Esophagus squamous epithelium (tissue), 5 donors: ENCODE results near the gene TPX2. TPM values are rescaled to one million over a fixed set of nuclear protein-coding genes. Genes with fewer than 3 reads are reported as not detected.
"Not testable (repeated sequence)": the region's sequence is repeated elsewhere in the genome, so short reads cannot be mapped to it uniquely, and the experiment has no call there.

Experiments
- DNase-seq: peaks from one replicate; lab custom pipeline; 2025; lab: John Stamatoyannopoulos, UW
- H3K27ac ChIP-seq, 4 donors: fragments of 200-600 bp; sonication (generic); one replicate each; pipeline ENCODE4 v1.5.1; 2016 to 2019; ENCODE audit warnings: mild to moderate bottlenecking in 1 of 4
- H3K27me3 ChIP-seq, 4 donors: fragments of 200-600 bp; sonication (generic); 1 replicate in 3 of 4; 2 replicates in 1 of 4; pipeline versions ENCODE4 v1.5.1 to v1.6.0; 2017 to 2021; ENCODE audit warnings: antibody characterized with exemption in 1 of 4
- H3K36me3 ChIP-seq, 3 donors: fragments of 200-600 bp; sonication (generic); one replicate each; pipeline ENCODE4 v1.5.1; 2016 to 2019
- H3K4me1 ChIP-seq, 3 donors: fragments of 200-600 bp; sonication (generic); one replicate each; pipeline ENCODE4 v1.5.1; 2017 to 2019
- H3K4me3 ChIP-seq, 4 donors: fragments of 200-600 bp; sonication (generic); 1 replicate in 3 of 4; 2 replicates in 1 of 4; pipeline ENCODE4 v1.5.1; 2016 to 2019; ENCODE audit warnings: mild to moderate bottlenecking in 2 of 4, moderate library complexity in 1 of 4
- H3K9me3 ChIP-seq, 3 donors: fragments of 200-600 bp; sonication (generic); one replicate each; pipeline ENCODE4 v1.5.1; 2016 to 2019
- CTCF ChIP-seq, 6 experiments: fragments of 450-650 bp in 4 of 6; fragments of 200-600 bp in 2 of 6; sonication (generic) in 2 of 6; IDR thresholded peaks; one replicate each; pipeline ENCODE4 v1.5.1; 2016 to 2019; ENCODE audit warnings: antibody characterized with exemption in 6 of 6, mild to moderate bottlenecking in 4 of 6, moderate library complexity in 4 of 6
- POLR2A ChIP-seq, 4 donors: fragments of 450-650 bp; IDR thresholded peaks; one replicate each; pipeline ENCODE4 v1.6.1; 2017; ENCODE audit warnings: antibody characterized with exemption in 4 of 4, mild to moderate bottlenecking in 4 of 4, moderate library complexity in 3 of 4
- WGBS, 2 donors: methylation state at CpG; one replicate each; pipeline ENCODE4 v1.1.5; 2018; 5-methylcytosine and 5-hydroxymethylcytosine counted together
- intact Hi-C: fragments of 100-400 bp; cut with DNase I; formaldehyde crosslinking; loops from one replicate; pipeline ENCODE4 v1.15.0; 2022
- total RNA-seq, 4 donors: library from RNA; depleted of rRNA; stranded (reverse); fragments of >200 nt; gene quantifications; one replicate each; pipeline ENCODE4 v1.1.0, GENCODE V29; 2016
- donor health status: DM: yes; HTN: yes; CAD: no.

Gene TPX2
- total RNA-seq, 4 donors from 2014 or later = 11.4 to 47.1 (median 18.2) TPM

GRCh38 chr20:31811198-31811597, 72.1 kb downstream of the TPX2 start:
- DNase-seq = no peak
- TF ChIP-seq POLR2A (IDR thresholded peaks at IDR 0.05) (no peak), CTCF (IDR thresholded peaks at IDR 0.05) (no peak)
- Histone ChIP-seq H3K9me3 (no peaks in the 10 kb centered on the region), H3K36me3 (no peaks in the 10 kb centered on the region), H3K27ac (peak overlapping the region in 1 of 4 donors; percentile 6), H3K4me1 (peaks cover 0 to 15% (median 4%) of the 10 kb centered on the region in 3 donors), H3K27me3 (no peaks in the 10 kb centered on the region), H3K4me3 (no peak overlapping the region)
- intact Hi-C loops = no loop called here
- 88 to 90% methylated on average over 3 to 4 of the region's 4 CpGs for WGBS, 2 donors

GRCh38 chr20:31811796-31812728, 73.0 kb downstream of the TPX2 start:
- no peaks in the 10 kb centered on the region for H3K36me3 ChIP-seq
- WGBS, 2 donors = 63 to 64% methylated on average over 13 to 14 of the region's 15 CpGs
- peak overlapping the region in 2 of 4 donors; percentile 6 for H3K27ac ChIP-seq
- DNase-seq = no peak
- no peaks in the 10 kb centered on the region for H3K27me3 ChIP-seq
- no peak overlapping the region for H3K4me3 ChIP-seq
- TF ChIP-seq POLR2A (IDR thresholded peaks at IDR 0.05) = no peak
- no peak for TF ChIP-seq CTCF (IDR thresholded peaks at IDR 0.05)
- H3K4me1 ChIP-seq = peaks cover 0 to 15% (median 4%) of the 10 kb centered on the region in 3 donors
- H3K9me3 ChIP-seq = no peaks in the 10 kb centered on the region
- intact Hi-C loops = no loop called here

GRCh38 chr20:31813611-31814010, 74.5 kb downstream of the TPX2 start:
- DNase-seq = no peak
- H3K9me3 ChIP-seq = no peaks in the 10 kb centered on the region
- peaks cover 0 to 15% (median 4%) of the 10 kb centered on the region in 3 donors for H3K4me1 ChIP-seq
- no peaks in the 10 kb centered on the region for H3K36me3 ChIP-seq
- no peaks in the 10 kb centered on the region for H3K27me3 ChIP-seq
- no peak overlapping the region for H3K27ac ChIP-seq
- no peak for TF ChIP-seq POLR2A (IDR thresholded peaks at IDR 0.05)
- no peak overlapping the region for H3K4me3 ChIP-seq
- intact Hi-C loops = no loop called here

GRCh38 chr20:31814142-31814541, 75.1 kb downstream of the TPX2 start:
- H3K9me3 ChIP-seq, H3K4me3 ChIP-seq, H3K36me3 ChIP-seq, DNase-seq, H3K27ac ChIP-seq, H3K27me3 ChIP-seq, intact Hi-C loops: not testable (repeated sequence)
- WGBS, 2 donors = 83% methylated on average over 6 to 7 of the region's 7 CpGs
- peaks cover 0 to 15% (median 4%) of the 10 kb centered on the region in 3 donors for H3K4me1 ChIP-seq

- Histone ChIP-seq H3K4me1 (peaks cover 0 to 15% (median 4%) of the 10 kb centered on the region in 3 donors), H3K27ac (peak overlapping the region in 2 of 4 donors; percentile 17 to 28), H3K9me3 (no peaks in the 10 kb centered on the region), H3K36me3 (no peaks in the 10 kb centered on the region), H3K27me3 (peaks cover 0 to 4% (median 0%) of the 10 kb centered on the region in 4 donors), H3K4me3 (no peak overlapping the region)
- no peak for TF ChIP-seq CTCF (IDR thresholded peaks at IDR 0.05)
- TF ChIP-seq POLR2A (IDR thresholded peaks at IDR 0.05) = no peak
- DNase-seq = no peak
- 13 to 35% methylated on average over 1 to 7 of the region's 9 CpGs for WGBS, 2 donors
- intact Hi-C loops = no loop called here
These were observed 76.5 kb downstream of the TPX2 start for GRCh38 chr20:31815408-31816188.
